ENCODE data around the gene GAB4. TPM values are rescaled to one million over a fixed set of nuclear protein-coding genes. Genes with fewer than 3 reads are reported as not detected.

Gene GAB4
- total and polyA plus RNA-seq, 2 donors (not counting 1 experiment from before 2014, with no cell fraction given): not detected

- Histone ChIP-seq H3K4me1 (ENCODE audit: control insufficient read depth, extremely low read depth, insufficient read depth, low read length) (no peaks in the 10 kb centered on the region), H3K4me2 (ENCODE audit: extremely low read depth, insufficient read depth, low read length) (no peak overlapping the region), H3K36me3 (ENCODE audit: control insufficient read depth, insufficient read depth, low read length) (no peaks in the 10 kb centered on the region), H3K9me3 (ENCODE audit: control insufficient read depth, insufficient read depth, low read depth, low read length) (no peaks in the 10 kb centered on the region), H4K20me1 (ENCODE audit: control insufficient read depth, extremely low read depth, insufficient read depth, low read length) (no peaks in the 10 kb centered on the region), H3K9ac (ENCODE audit: insufficient read depth, low read length) (no peak overlapping the region), H3K27ac (ENCODE audit: insufficient read depth, low read length) (no peak overlapping the region), H3K79me2 (ENCODE audit: control insufficient read depth, insufficient read depth, low read length) (no peaks in the 10 kb centered on the region), H2AFZ (ENCODE audit: low read length) (no peak overlapping the region), H3K4me3 (replicated peaks in 1 of 4; ENCODE audit: control extremely low read depth in 1 of 4, insufficient read depth in 1 of 4, low read depth in 3 of 4, low read length in 4 of 4) (no peak overlapping the region), H3K27me3 (ENCODE audit: control insufficient read depth, insufficient read depth, low read length) (no peaks in the 10 kb centered on the region)
- no peak for TF ChIP-seq CTCF (conservative IDR thresholded peaks at IDR 0.05 in 1 of 2, IDR thresholded peaks at IDR 0.05 in 1 of 2; ENCODE audit: low read depth in 1 of 2, low read length in 2 of 2)
- TF ChIP-seq EZH2 (IDR thresholded peaks at IDR 0.05; ENCODE audit: low read length, missing control alignments): no peak
- no peak for DNase-seq (ENCODE audit: low read depth in 2 of 2)
Measured at GRCh38 chr22:17009640-17010291, 1.7 kb upstream of the GAB4 start.

- H3K4me2 ChIP-seq (ENCODE audit: extremely low read depth, insufficient read depth, low read length): no peak overlapping the region
Measured at GRCh38 chr22:17007257-17007656, 765 bp downstream of the GAB4 start.

GRCh38 chr22:16989915-16990314, 18.1 kb downstream of the GAB4 start:
- H2AFZ ChIP-seq (ENCODE audit: low read length): no peak overlapping the region
- no peaks in the 10 kb centered on the region for H3K9me3 ChIP-seq (ENCODE audit: control insufficient read depth, insufficient read depth, low read depth, low read length)
- H3K4me3 ChIP-seq (replicated peaks in 1 of 4; ENCODE audit: control extremely low read depth in 1 of 4, insufficient read depth in 1 of 4, low read depth in 3 of 4, low read length in 4 of 4): no peak overlapping the region
- TF ChIP-seq EZH2 (IDR thresholded peaks at IDR 0.05; ENCODE audit: low read length, missing control alignments) (no peak), CTCF (conservative IDR thresholded peaks at IDR 0.05 in 1 of 2, IDR thresholded peaks at IDR 0.05 in 1 of 2; ENCODE audit: low read depth in 1 of 2, low read length in 2 of 2) (no peak)
- H3K4me2 ChIP-seq (ENCODE audit: extremely low read depth, insufficient read depth, low read length): no peak overlapping the region
- no peaks in the 10 kb centered on the region for H3K4me1 ChIP-seq (ENCODE audit: control insufficient read depth, extremely low read depth, insufficient read depth, low read length)
- no peaks in the 10 kb centered on the region for H3K27me3 ChIP-seq (ENCODE audit: control insufficient read depth, insufficient read depth, low read length)
- no peaks in the 10 kb centered on the region for H3K36me3 ChIP-seq (ENCODE audit: control insufficient read depth, insufficient read depth, low read length)
- no peak overlapping the region for H3K9ac ChIP-seq (ENCODE audit: insufficient read depth, low read length)
- no peaks in the 10 kb centered on the region for H3K79me2 ChIP-seq (ENCODE audit: control insufficient read depth, insufficient read depth, low read length)
- no peaks in the 10 kb centered on the region for H4K20me1 ChIP-seq (ENCODE audit: control insufficient read depth, extremely low read depth, insufficient read depth, low read length)
- H3K27ac ChIP-seq (ENCODE audit: insufficient read depth, low read length): no peak overlapping the region
- no peak for DNase-seq (ENCODE audit: low read depth in 2 of 2)

More at GRCh38 chr22:17007257-17007656, 765 bp downstream of the GAB4 start:
- H3K4me3 ChIP-seq (replicated peaks in 1 of 4; ENCODE audit: control extremely low read depth in 1 of 4, insufficient read depth in 1 of 4, low read depth in 3 of 4, low read length in 4 of 4): no peak overlapping the region
- H3K79me2 ChIP-seq (ENCODE audit: control insufficient read depth, insufficient read depth, low read length): no peaks in the 10 kb centered on the region
- no peaks in the 10 kb centered on the region for H4K20me1 ChIP-seq (ENCODE audit: control insufficient read depth, extremely low read depth, insufficient read depth, low read length)
- H2AFZ ChIP-seq (ENCODE audit: low read length): no peak overlapping the region
- no peaks in the 10 kb centered on the region for H3K4me1 ChIP-seq (ENCODE audit: control insufficient read depth, extremely low read depth, insufficient read depth, low read length)
- H3K27ac ChIP-seq (ENCODE audit: insufficient read depth, low read length): no peak overlapping the region
- TF ChIP-seq EZH2 (IDR thresholded peaks at IDR 0.05; ENCODE audit: low read length, missing control alignments) (no peak), CTCF (conservative IDR thresholded peaks at IDR 0.05 in 1 of 2, IDR thresholded peaks at IDR 0.05 in 1 of 2; ENCODE audit: low read depth in 1 of 2, low read length in 2 of 2) (no peak)
- H3K36me3 ChIP-seq (ENCODE audit: control insufficient read depth, insufficient read depth, low read length): no peaks in the 10 kb centered on the region
- DNase-seq (ENCODE audit: low read depth in 2 of 2): no peak
- no peaks in the 10 kb centered on the region for H3K27me3 ChIP-seq (ENCODE audit: control insufficient read depth, insufficient read depth, low read length)
- no peaks in the 10 kb centered on the region for H3K9me3 ChIP-seq (ENCODE audit: control insufficient read depth, insufficient read depth, low read depth, low read length)
- no peak overlapping the region for H3K9ac ChIP-seq (ENCODE audit: insufficient read depth, low read length)

Data from fibroblast of lung (primary cell).